GM12892 (cell line): ENCODE results near the gene ZNF133.

ENCODE experiments used
- POLR2A ChIP-seq: IDR thresholded peaks from 2 replicates; pipeline ENCODE4 v1.6.1; 2011; ENCODE audit warnings: low read depth, low read length, control low read depth
- POLR2AphosphoS5 ChIP-seq: IDR thresholded peaks from 2 replicates; pipeline ENCODE4 v1.6.1; 2011; ENCODE audit warnings: low read depth, low read length, control low read depth

GRCh38 chr20:18313411-18313810 is 25.1 kb downstream of the ZNF133 start:
- TF ChIP-seq POLR2A (no peak), POLR2AphosphoS5 (no peak)
